ENCODE measurements around the gene RTN1. TPM values are rescaled to one million over a fixed set of nuclear protein-coding genes. Genes with fewer than 3 reads are reported as not detected.

Gene RTN1
- total RNA-seq, 4 donors from 2014 or later = 2.4 to 4.9 (median 4.6) TPM; not detected in 1

GRCh38 chr14:59811073-59811472, 59.5 kb downstream of the RTN1 start:
- Histone ChIP-seq H3K27ac (no peak overlapping the region), H3K36me3 (no peaks in the 10 kb centered on the region), H3K4me1 (no peaks in the 10 kb centered on the region), H3K4me3 (no peak overlapping the region), H3K9me3 (no peaks in the 10 kb centered on the region), H3K27me3 (no peaks in the 10 kb centered on the region)
- DNase-seq = no peak
- in situ Hi-C loops (cut with MboI; ENCODE audit: low pct_ligation_motif_present in 1 of 4, low pct_unique_long_range_greater_than_20kb in 1 of 4, low sequenced_read_pairs in 3 of 4) = no loop called here
- intact Hi-C loops (cut with DNase I; ENCODE audit: low total_unique reads) = no loop called here
- TF ChIP-seq EP300 (IDR thresholded peaks at IDR 0.05; ENCODE audit: low read depth) (no peak), CTCF (IDR thresholded peaks at IDR 0.05) (no peak), POLR2A (IDR thresholded peaks at IDR 0.05) (no peak), POLR2AphosphoS5 (IDR thresholded peaks at IDR 0.05) (no peak)

- Histone ChIP-seq H3K4me1 (no peaks in the 10 kb centered on the region), H3K27ac (no peak overlapping the region), H3K27me3 (peaks cover 3% of the 10 kb centered on the region), H3K4me3 (no peak overlapping the region), H3K9me3 (no peaks in the 10 kb centered on the region), H3K36me3 (no peaks in the 10 kb centered on the region)
- intact Hi-C loops (cut with DNase I; ENCODE audit: low total_unique reads) = no loop called here
- WGBS, 2 donors (ENCODE audit: low coverage in 1 of 2) = 84 to 87% methylated on average over 5 to 7 of the region's 7 CpGs
- TF ChIP-seq CTCF (IDR thresholded peaks at IDR 0.05) (no peak), POLR2A (IDR thresholded peaks at IDR 0.05) (no peak), POLR2AphosphoS5 (IDR thresholded peaks at IDR 0.05) (no peak), EP300 (IDR thresholded peaks at IDR 0.05; ENCODE audit: low read depth) (no peak)
- no peak for DNase-seq
- in situ Hi-C loops (cut with MboI; ENCODE audit: low pct_ligation_motif_present in 1 of 4, low pct_unique_long_range_greater_than_20kb in 1 of 4, low sequenced_read_pairs in 3 of 4) = no loop called here
Observed at GRCh38 chr14:59803052-59803540, 67.5 kb downstream of the RTN1 start.

- in situ Hi-C loops (cut with MboI; ENCODE audit: low pct_ligation_motif_present in 1 of 4, low pct_unique_long_range_greater_than_20kb in 1 of 4, low sequenced_read_pairs in 3 of 4) = no loop called here
- no peak overlapping the region for H3K4me3 ChIP-seq
- no peaks in the 10 kb centered on the region for H3K9me3 ChIP-seq
- H3K36me3 ChIP-seq = peaks cover 0 to 2% (median 0%) of the 10 kb centered on the region in 4 donors
- TF ChIP-seq POLR2AphosphoS5 (IDR thresholded peaks at IDR 0.05) (no peak), POLR2A (IDR thresholded peaks at IDR 0.05) (no peak), CTCF (IDR thresholded peaks at IDR 0.05) (no peak), EP300 (IDR thresholded peaks at IDR 0.05; ENCODE audit: low read depth) (no peak)
- no peaks in the 10 kb centered on the region for H3K4me1 ChIP-seq
- H3K27ac ChIP-seq = no peak overlapping the region
- no peak for DNase-seq
- no peaks in the 10 kb centered on the region for H3K27me3 ChIP-seq
- intact Hi-C loops (cut with DNase I; ENCODE audit: low total_unique reads) = no loop called here
- WGBS, 2 donors (ENCODE audit: low coverage in 1 of 2) = 29 to 34% methylated on average over 2 of the region's 2 CpGs
Observed at GRCh38 chr14:59788176-59788575, 82.4 kb downstream of the RTN1 start.

- H3K36me3 ChIP-seq = peaks cover 0 to 2% (median 0%) of the 10 kb centered on the region in 4 donors
- DNase-seq = no peak
- TF ChIP-seq POLR2A (IDR thresholded peaks at IDR 0.05) (no peak), EP300 (IDR thresholded peaks at IDR 0.05; ENCODE audit: low read depth) (no peak), POLR2AphosphoS5 (IDR thresholded peaks at IDR 0.05) (no peak), CTCF (IDR thresholded peaks at IDR 0.05) (no peak)
- 63 to 80% methylated on average over 1 to 2 of the region's 2 CpGs for WGBS, 2 donors (ENCODE audit: low coverage in 1 of 2)
- no peak overlapping the region for H3K27ac ChIP-seq
- H3K4me3 ChIP-seq = no peak overlapping the region
- no peaks in the 10 kb centered on the region for H3K4me1 ChIP-seq
- in situ Hi-C loops (cut with MboI; ENCODE audit: low pct_ligation_motif_present in 1 of 4, low pct_unique_long_range_greater_than_20kb in 1 of 4, low sequenced_read_pairs in 3 of 4) = no loop called here
- H3K9me3 ChIP-seq = no peaks in the 10 kb centered on the region
- H3K27me3 ChIP-seq = no peaks in the 10 kb centered on the region
- intact Hi-C loops (cut with DNase I; ENCODE audit: low total_unique reads) = no loop called here
Observed at GRCh38 chr14:59787045-59787674, 83.4 kb downstream of the RTN1 start.

Data from transverse colon (tissue), 4 donors.